ENCODE results near the gene ALK.

Gene ALK

GRCh38 chr2:29589440-29590103, 331.8 kb downstream of the ALK start:
- DNase-seq: no peak
- H3K27me3 ChIP-seq (replicated peaks; ENCODE audit: control insufficient read depth, insufficient read depth, low read length, poor library complexity, severe bottlenecking): no peaks in the 10 kb centered on the region
- H3K36me3 ChIP-seq (ENCODE audit: control insufficient read depth, insufficient read depth, low read length): no peaks in the 10 kb centered on the region
- H3K4me3 ChIP-seq (ENCODE audit: insufficient read depth, low read depth, low read length, poor library complexity, severe bottlenecking): no peak overlapping the region
- H3K4me1 ChIP-seq (ENCODE audit: control insufficient read depth, insufficient read depth, low read length, poor library complexity, severe bottlenecking): no peaks in the 10 kb centered on the region
- H3K27ac ChIP-seq (ENCODE audit: insufficient read depth, low read length, poor library complexity, severe bottlenecking): no peak overlapping the region
- no peaks in the 10 kb centered on the region for H3K9me3 ChIP-seq (ENCODE audit: control insufficient read depth, low read length)

DNA sequence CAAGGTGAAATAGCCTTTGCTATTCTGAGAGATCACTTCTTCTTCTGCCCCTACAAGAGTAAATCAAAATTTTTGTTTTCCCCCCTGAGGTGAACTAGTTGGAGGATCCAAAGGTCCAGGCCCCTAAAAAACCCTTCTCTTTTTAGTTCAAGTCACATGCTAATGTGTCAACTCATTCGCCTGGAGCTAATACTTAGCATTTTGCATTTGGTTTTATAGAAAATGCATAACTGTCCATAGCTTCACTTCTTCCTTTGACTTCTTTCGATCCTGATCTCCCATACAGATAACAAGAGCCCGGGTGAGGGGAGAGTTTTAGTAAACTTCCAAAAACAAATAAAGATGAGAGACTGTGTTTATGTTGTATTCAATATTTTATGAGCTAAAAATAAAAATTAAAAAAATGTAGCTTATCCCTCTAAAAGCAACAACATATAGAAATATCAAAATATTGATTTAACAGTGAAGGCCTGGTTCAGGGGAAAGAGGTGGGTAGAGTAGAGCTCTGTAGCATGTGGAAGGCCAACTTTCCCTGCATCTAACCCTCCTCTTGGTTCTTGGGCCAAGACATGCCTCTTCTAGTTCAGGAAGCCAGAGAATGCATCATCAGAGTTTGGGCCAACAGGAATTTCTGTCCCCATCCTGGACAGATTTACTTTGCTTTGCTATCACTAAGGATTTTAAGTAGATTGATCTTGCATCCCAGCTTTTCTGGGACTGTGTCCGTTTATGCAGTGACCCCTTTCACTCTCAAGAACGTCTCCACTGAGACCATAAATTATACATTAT, 333.8 kb downstream of the ALK start:
- Histone ChIP-seq H3K27me3 (replicated peaks; ENCODE audit: control insufficient read depth, insufficient read depth, low read length, poor library complexity, severe bottlenecking) (no peaks in the 10 kb centered on the region), H3K27ac (ENCODE audit: insufficient read depth, low read length, poor library complexity, severe bottlenecking) (no peak overlapping the region), H3K36me3 (ENCODE audit: control insufficient read depth, insufficient read depth, low read length) (no peaks in the 10 kb centered on the region), H3K4me1 (ENCODE audit: control insufficient read depth, insufficient read depth, low read length, poor library complexity, severe bottlenecking) (no peaks in the 10 kb centered on the region), H3K4me3 (ENCODE audit: insufficient read depth, low read depth, low read length, poor library complexity, severe bottlenecking) (no peak overlapping the region), H3K9me3 (ENCODE audit: control insufficient read depth, low read length) (no peaks in the 10 kb centered on the region)
- no peak for DNase-seq

DNA sequence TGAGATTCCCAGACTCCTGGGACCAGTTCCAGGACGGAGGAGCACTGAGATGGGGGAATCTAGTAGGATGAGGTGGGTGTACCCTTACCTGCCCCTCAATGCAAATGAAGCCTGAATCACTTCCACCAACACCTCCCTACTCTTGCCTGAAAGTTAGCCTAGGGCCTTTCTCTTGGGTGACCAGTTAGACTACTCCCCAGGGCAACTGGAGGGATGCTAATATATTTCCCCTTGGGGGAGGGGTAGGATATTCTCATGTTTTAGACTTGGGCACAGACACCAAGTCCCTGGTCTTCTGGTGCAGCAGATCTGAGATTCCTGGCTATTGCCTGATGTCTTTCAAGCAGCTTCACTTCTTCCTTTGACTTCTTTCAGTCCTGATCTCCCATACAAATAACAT, 334.5 kb downstream of the ALK start:
- no peak overlapping the region for H3K4me3 ChIP-seq (ENCODE audit: insufficient read depth, low read depth, low read length, poor library complexity, severe bottlenecking)
- DNase-seq: no peak
- H3K27me3 ChIP-seq (replicated peaks; ENCODE audit: control insufficient read depth, insufficient read depth, low read length, poor library complexity, severe bottlenecking): no peaks in the 10 kb centered on the region
- no peaks in the 10 kb centered on the region for H3K36me3 ChIP-seq (ENCODE audit: control insufficient read depth, insufficient read depth, low read length)
- no peak overlapping the region for H3K27ac ChIP-seq (ENCODE audit: insufficient read depth, low read length, poor library complexity, severe bottlenecking)
- no peaks in the 10 kb centered on the region for H3K4me1 ChIP-seq (ENCODE audit: control insufficient read depth, insufficient read depth, low read length, poor library complexity, severe bottlenecking)
- no peaks in the 10 kb centered on the region for H3K9me3 ChIP-seq (ENCODE audit: control insufficient read depth, low read length)

DNA sequence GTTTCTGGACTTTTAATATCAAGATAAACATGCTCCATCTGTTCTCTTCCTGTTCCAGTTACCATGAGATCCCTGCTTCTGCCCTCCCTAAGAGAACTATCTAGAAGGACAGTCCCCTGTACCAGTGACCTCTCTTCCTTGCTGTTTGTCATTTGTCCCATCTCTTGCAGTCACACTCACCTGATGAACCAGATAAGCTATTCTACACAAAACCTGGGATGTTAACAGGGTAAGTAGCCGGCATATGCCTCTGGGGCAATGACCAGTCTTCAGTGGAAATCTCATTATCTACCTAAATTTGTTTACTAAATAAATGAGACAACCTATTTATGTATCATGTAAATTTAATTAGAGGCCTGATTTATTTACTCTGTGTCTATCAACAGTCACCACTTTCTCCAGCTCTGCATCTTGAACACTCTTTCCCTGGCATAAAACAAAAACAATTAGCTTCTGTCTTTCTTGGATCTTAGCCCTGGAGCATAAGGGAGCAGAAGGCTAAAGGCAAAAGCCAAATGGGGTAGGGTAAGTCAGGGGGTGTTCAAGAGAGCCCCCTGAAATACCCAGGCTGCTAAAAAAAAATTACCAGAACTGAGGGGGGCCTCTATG, 337.7 kb downstream of the ALK start:
- Histone ChIP-seq H3K27ac (ENCODE audit: insufficient read depth, low read length, poor library complexity, severe bottlenecking) (no peak overlapping the region), H3K4me3 (ENCODE audit: insufficient read depth, low read depth, low read length, poor library complexity, severe bottlenecking) (no peak overlapping the region), H3K36me3 (ENCODE audit: control insufficient read depth, insufficient read depth, low read length) (no peaks in the 10 kb centered on the region), H3K9me3 (ENCODE audit: control insufficient read depth, low read length) (no peaks in the 10 kb centered on the region), H3K27me3 (replicated peaks; ENCODE audit: control insufficient read depth, insufficient read depth, low read length, poor library complexity, severe bottlenecking) (no peaks in the 10 kb centered on the region), H3K4me1 (ENCODE audit: control insufficient read depth, insufficient read depth, low read length, poor library complexity, severe bottlenecking) (no peaks in the 10 kb centered on the region)
- no peak for DNase-seq

DNA sequence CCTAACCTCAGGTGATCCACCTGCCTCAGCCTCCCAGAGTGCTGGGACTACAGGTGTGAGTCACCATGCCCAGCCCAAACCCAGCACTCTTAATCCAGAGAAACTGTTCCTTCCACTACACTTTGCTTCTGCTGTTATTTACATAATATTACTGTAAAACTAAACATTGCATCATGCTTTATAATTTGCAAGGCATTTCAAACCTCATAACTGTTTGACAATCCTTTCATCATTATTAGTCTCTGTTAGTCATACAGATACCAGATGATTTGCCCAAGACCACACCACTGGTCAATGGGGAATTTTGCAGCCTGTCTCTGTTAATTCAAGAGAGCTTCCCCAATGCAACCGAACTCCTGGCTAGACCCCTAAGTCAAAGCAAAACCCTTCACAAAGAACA, 338.3 kb downstream of the ALK start:
- H3K36me3 ChIP-seq (ENCODE audit: control insufficient read depth, insufficient read depth, low read length): no peaks in the 10 kb centered on the region
- no peaks in the 10 kb centered on the region for H3K4me1 ChIP-seq (ENCODE audit: control insufficient read depth, insufficient read depth, low read length, poor library complexity, severe bottlenecking)
- H3K9me3 ChIP-seq (ENCODE audit: control insufficient read depth, low read length): no peaks in the 10 kb centered on the region
- no peak overlapping the region for H3K4me3 ChIP-seq (ENCODE audit: insufficient read depth, low read depth, low read length, poor library complexity, severe bottlenecking)
- no peak overlapping the region for H3K27ac ChIP-seq (ENCODE audit: insufficient read depth, low read length, poor library complexity, severe bottlenecking)
- H3K27me3 ChIP-seq (replicated peaks; ENCODE audit: control insufficient read depth, insufficient read depth, low read length, poor library complexity, severe bottlenecking): no peaks in the 10 kb centered on the region
- DNase-seq: no peak

DNA sequence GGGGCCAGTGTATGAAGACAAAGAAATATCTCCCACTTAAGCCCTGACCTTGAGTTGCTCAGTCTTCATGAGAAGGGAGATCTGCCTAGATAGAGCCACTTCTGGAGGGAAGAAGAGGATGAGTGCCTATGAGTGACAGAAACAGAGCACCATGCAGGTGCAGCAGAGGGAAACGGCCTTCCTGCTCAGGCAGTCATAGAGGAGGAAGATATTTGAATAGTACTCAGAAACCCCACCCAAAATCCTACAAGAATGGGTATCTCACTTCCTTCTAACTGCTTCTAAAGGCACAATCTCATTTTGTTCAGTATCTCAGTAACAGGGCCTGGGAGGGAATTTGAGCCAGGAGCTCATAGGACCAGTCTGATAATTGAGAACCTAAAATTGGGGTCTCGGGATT, 339.3 kb downstream of the ALK start:
- H3K27me3 ChIP-seq (replicated peaks; ENCODE audit: control insufficient read depth, insufficient read depth, low read length, poor library complexity, severe bottlenecking): no peaks in the 10 kb centered on the region
- DNase-seq: no peak
- H3K4me1 ChIP-seq (ENCODE audit: control insufficient read depth, insufficient read depth, low read length, poor library complexity, severe bottlenecking): no peaks in the 10 kb centered on the region
- no peak overlapping the region for H3K4me3 ChIP-seq (ENCODE audit: insufficient read depth, low read depth, low read length, poor library complexity, severe bottlenecking)
- no peaks in the 10 kb centered on the region for H3K9me3 ChIP-seq (ENCODE audit: control insufficient read depth, low read length)
- H3K27ac ChIP-seq (ENCODE audit: insufficient read depth, low read length, poor library complexity, severe bottlenecking): no peak overlapping the region
- no peaks in the 10 kb centered on the region for H3K36me3 ChIP-seq (ENCODE audit: control insufficient read depth, insufficient read depth, low read length)

DNA sequence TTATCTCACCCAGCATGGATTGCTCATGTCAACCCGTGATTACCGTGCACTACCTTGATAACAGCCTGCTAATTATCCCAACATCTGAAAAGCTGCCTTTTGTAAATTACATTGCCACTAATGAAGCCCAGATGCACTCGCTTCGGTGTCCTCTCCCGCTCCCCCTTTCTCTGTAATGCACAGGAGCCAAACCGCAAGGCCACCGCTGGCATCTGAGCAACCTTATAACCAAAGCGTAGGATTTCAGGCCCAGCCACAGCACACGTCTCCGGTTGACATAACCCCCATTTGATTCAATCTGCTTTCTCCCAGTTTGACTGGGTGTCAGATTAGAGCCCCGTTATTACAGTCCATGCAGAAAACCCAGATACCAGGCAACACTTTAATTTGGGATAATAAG, 341.2 kb downstream of the ALK start:
- no peak overlapping the region for H3K27ac ChIP-seq (ENCODE audit: insufficient read depth, low read length, poor library complexity, severe bottlenecking)
- no peaks in the 10 kb centered on the region for H3K9me3 ChIP-seq (ENCODE audit: control insufficient read depth, low read length)
- H3K4me1 ChIP-seq (ENCODE audit: control insufficient read depth, insufficient read depth, low read length, poor library complexity, severe bottlenecking): no peaks in the 10 kb centered on the region
- no peaks in the 10 kb centered on the region for H3K36me3 ChIP-seq (ENCODE audit: control insufficient read depth, insufficient read depth, low read length)
- DNase-seq: no peak
- no peak overlapping the region for H3K4me3 ChIP-seq (ENCODE audit: insufficient read depth, low read depth, low read length, poor library complexity, severe bottlenecking)
- no peaks in the 10 kb centered on the region for H3K27me3 ChIP-seq (replicated peaks; ENCODE audit: control insufficient read depth, insufficient read depth, low read length, poor library complexity, severe bottlenecking)

- Histone ChIP-seq H3K9me3 (ENCODE audit: control insufficient read depth, low read length) (no peaks in the 10 kb centered on the region), H3K27me3 (replicated peaks; ENCODE audit: control insufficient read depth, insufficient read depth, low read length, poor library complexity, severe bottlenecking) (no peaks in the 10 kb centered on the region), H3K36me3 (ENCODE audit: control insufficient read depth, insufficient read depth, low read length) (no peaks in the 10 kb centered on the region), H3K27ac (ENCODE audit: insufficient read depth, low read length, poor library complexity, severe bottlenecking) (no peak overlapping the region), H3K4me3 (ENCODE audit: insufficient read depth, low read depth, low read length, poor library complexity, severe bottlenecking) (no peak overlapping the region), H3K4me1 (ENCODE audit: control insufficient read depth, insufficient read depth, low read length, poor library complexity, severe bottlenecking) (no peaks in the 10 kb centered on the region)
- no peak for DNase-seq
These were observed 341.8 kb downstream of the ALK start for GRCh38 chr2:29579495-29580169.

DNA sequence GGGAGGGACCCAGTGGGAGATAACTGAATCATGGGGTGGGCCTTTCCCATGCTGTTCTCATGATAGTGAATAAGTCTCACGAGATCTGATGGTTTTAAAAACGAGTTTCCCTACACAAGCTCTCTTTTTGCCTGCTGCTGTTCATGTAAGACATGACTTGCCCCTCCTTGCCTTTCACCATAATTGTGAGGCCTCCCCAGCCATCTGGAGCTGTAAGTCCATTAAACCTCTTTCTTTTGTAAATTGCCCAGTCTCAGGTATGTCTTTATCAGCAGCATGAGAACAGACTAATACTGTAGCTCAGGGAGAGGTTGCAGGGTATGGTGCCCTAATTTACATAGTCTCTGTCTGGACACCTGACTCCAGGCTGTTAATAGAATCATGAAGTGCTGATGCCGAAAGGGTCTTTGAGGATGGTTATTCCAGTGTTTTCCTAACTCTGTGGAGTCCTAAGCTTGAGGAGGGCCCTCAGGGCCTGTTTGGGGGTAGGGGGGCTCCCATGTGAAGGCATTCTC, 343.2 kb downstream of the ALK start:
- Histone ChIP-seq H3K27ac (ENCODE audit: insufficient read depth, low read length, poor library complexity, severe bottlenecking) (no peak overlapping the region), H3K4me3 (ENCODE audit: insufficient read depth, low read depth, low read length, poor library complexity, severe bottlenecking) (no peak overlapping the region), H3K27me3 (replicated peaks; ENCODE audit: control insufficient read depth, insufficient read depth, low read length, poor library complexity, severe bottlenecking) (no peaks in the 10 kb centered on the region), H3K9me3 (ENCODE audit: control insufficient read depth, low read length) (no peaks in the 10 kb centered on the region), H3K4me1 (ENCODE audit: control insufficient read depth, insufficient read depth, low read length, poor library complexity, severe bottlenecking) (no peaks in the 10 kb centered on the region), H3K36me3 (ENCODE audit: control insufficient read depth, insufficient read depth, low read length) (no peaks in the 10 kb centered on the region)
- no peak for DNase-seq

Data from effector memory CD4-positive, alpha-beta T cell (primary cell).